Upper lobe of right lung (tissue), 1 donor: Measurements from ENCODE around the gene TENM3. TPM values are rescaled to one million over a fixed set of nuclear protein-coding genes. Genes with fewer than 3 reads are reported as not detected.

Source experiments
- ATAC-seq: fragments of 200-7000 bp; cut with Tn5 transposase; one replicate; pipeline ENCODE4 v1.9.1; 2020; ENCODE audit warnings: mild to moderate bottlenecking, moderate library complexity
- DNase-seq: peaks from one replicate; pipeline ENCODE4 v3.0.0-alpha.2; 2020
- H3K27ac ChIP-seq: fragments of 200-600 bp; one replicate; pipeline ENCODE4 v1.8.0; 2022
- H3K27me3 ChIP-seq: fragments of 200-600 bp; one replicate; pipeline ENCODE4 v1.8.0; 2022; ENCODE audit warnings: mild to moderate bottlenecking
- H3K36me3 ChIP-seq: fragments of 200-600 bp; one replicate; pipeline ENCODE4 v1.8.0; 2022
- H3K4me1 ChIP-seq: fragments of 200-600 bp; one replicate; pipeline ENCODE4 v1.8.0; 2022
- H3K4me3 ChIP-seq: fragments of 200-600 bp; one replicate; pipeline ENCODE4 v1.8.0; 2022; ENCODE audit warnings: mild to moderate bottlenecking
- H3K9me3 ChIP-seq: fragments of 200-600 bp; one replicate; pipeline ENCODE4 v1.8.0; 2022
- intact Hi-C: fragments of 100-400 bp; cut with DNase I; formaldehyde crosslinking; loops from one replicate; pipeline ENCODE4 v1.11.0; 2022
- total RNA-seq: library from RNA; stranded (reverse); fragmentation: NEBNext Ultra II Directional; extraction: Animal tissue kit (Norgen Biotek cat#: 25700); gene quantifications from one replicate; pipeline ENCODE4 v1.2.1, GENCODE V29; 2021
- TF ChIP-seq, protein P1 (sequence below): fragments of 200-600 bp; IDR thresholded peaks from one replicate; pipeline ENCODE4 v1.8.0; 2022; ENCODE audit warnings: antibody characterized with exemption
- donor health status: DM: no; HTN: yes; CAD: no; lungs with severe emphysema.

The TENM3 gene
- total RNA-seq, 1 donor from 2014 or later, result 5.6 TPM

DNA sequence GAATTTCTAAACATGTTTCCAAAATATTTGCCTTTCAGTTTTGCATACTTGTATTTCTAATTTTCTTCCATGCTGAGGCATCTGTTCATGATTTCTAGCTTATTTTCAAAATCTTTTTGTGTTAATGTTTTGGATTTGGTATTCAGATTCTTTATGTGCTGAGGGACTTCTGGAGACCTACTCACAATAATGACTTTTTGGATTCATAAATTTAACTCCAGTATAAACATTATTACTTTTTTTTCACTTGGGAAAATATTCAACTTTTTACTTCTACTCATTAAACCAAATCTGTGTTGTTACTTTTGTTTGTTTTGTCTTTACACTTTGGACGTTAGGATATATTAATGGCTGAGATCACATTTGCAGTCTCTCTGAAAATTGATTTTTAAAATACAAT, 183.7 kb downstream of the TENM3 start:
- Histone ChIP-seq H3K27me3 (no peaks in the 10 kb centered on the region), H3K4me3 (no peak overlapping the region), H3K27ac (no peak overlapping the region), H3K4me1 (no peaks in the 10 kb centered on the region), H3K9me3 (no peaks in the 10 kb centered on the region), H3K36me3 (no peaks in the 10 kb centered on the region)
- TF ChIP-seq, protein P1, sequence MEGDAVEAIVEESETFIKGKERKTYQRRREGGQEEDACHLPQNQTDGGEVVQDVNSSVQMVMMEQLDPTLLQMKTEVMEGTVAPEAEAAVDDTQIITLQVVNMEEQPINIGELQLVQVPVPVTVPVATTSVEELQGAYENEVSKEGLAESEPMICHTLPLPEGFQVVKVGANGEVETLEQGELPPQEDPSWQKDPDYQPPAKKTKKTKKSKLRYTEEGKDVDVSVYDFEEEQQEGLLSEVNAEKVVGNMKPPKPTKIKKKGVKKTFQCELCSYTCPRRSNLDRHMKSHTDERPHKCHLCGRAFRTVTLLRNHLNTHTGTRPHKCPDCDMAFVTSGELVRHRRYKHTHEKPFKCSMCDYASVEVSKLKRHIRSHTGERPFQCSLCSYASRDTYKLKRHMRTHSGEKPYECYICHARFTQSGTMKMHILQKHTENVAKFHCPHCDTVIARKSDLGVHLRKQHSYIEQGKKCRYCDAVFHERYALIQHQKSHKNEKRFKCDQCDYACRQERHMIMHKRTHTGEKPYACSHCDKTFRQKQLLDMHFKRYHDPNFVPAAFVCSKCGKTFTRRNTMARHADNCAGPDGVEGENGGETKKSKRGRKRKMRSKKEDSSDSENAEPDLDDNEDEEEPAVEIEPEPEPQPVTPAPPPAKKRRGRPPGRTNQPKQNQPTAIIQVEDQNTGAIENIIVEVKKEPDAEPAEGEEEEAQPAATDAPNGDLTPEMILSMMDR, result no peak
- intact Hi-C loops, result no loop called here
- DNase-seq, result no peak
- ATAC-seq, result no peak

DNA sequence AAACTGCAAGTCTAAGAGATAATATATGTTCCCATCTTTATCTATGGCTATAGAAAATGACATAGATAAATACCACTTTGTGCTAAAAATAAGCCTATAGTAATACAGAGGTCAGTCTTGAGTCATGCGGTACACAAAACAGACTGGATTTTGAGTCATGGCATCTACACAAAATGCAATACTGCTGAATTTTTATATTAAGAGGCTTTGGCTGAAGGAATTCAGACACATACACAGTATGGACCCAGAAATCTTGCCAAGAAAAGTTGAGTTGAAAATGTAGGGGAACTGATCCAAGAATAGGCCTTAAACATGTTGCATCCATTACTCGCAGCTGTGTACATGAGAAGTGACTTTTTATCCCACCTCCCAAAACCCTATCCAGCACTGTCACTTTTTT, 184.4 kb downstream of the TENM3 start:
- H3K27me3 ChIP-seq, result no peaks in the 10 kb centered on the region
- intact Hi-C loops, result no loop called here
- no peaks in the 10 kb centered on the region for H3K4me1 ChIP-seq
- no peaks in the 10 kb centered on the region for H3K36me3 ChIP-seq
- no peak overlapping the region for H3K27ac ChIP-seq
- no peak overlapping the region for H3K4me3 ChIP-seq
- ATAC-seq (no peak), DNase-seq (no peak)
- TF ChIP-seq, protein P1, result no peak
- H3K9me3 ChIP-seq, result no peaks in the 10 kb centered on the region

DNA sequence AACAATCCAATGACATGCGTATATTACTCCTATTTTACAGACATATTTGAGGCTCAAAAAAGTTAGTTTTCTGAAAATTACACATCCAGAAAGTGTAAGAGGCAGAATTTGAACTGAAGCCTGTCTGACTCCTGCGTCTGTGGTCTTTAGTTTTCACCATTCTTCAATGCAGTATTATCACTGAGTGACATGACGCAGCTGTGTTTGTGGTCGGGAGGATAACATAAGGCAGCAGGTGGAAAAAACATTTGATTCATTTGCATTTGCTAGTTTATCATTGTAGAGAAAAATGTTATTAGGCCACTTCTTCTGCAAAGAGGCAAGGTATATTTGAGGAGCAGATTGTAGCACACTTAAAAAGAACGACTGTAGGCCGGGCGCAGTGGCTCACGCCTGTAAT, 186.7 kb downstream of the TENM3 start:
- H3K27ac ChIP-seq, result no peak overlapping the region
- no peak for ATAC-seq
- DNase-seq, result no peak
- TF ChIP-seq, protein P1, result no peak
- H3K36me3 ChIP-seq, result no peaks in the 10 kb centered on the region
- H3K4me1 ChIP-seq, result no peaks in the 10 kb centered on the region
- no peaks in the 10 kb centered on the region for H3K9me3 ChIP-seq
- intact Hi-C loops, result no loop called here
- H3K27me3 ChIP-seq, result no peaks in the 10 kb centered on the region
- H3K4me3 ChIP-seq, result no peak overlapping the region

DNA sequence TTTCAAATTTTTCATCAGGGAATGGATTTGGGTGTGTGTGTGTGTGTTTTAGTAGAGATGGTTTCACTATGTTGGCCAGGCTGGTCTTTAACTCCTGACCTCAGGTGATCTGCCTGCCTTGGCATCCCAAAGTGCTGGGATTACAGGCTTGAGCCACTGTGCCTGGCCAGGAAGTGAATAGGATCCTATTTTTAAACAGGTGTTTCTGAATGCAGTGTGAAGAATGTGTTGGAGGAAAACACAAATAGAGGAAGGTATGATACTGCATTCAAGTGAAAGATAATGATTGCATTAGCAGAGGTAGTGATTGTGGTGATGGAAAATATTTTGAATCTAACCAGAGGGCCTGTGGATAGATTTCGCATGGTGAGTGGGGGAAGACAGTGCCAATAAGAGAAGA, 189.6 kb downstream of the TENM3 start:
- ATAC-seq (no peak), DNase-seq (no peak)
- TF ChIP-seq, protein P1, result no peak
- H3K36me3 ChIP-seq, result no peaks in the 10 kb centered on the region
- intact Hi-C loops, result no loop called here
- no peaks in the 10 kb centered on the region for H3K9me3 ChIP-seq
- no peaks in the 10 kb centered on the region for H3K27me3 ChIP-seq
- no peaks in the 10 kb centered on the region for H3K4me1 ChIP-seq
- H3K4me3 ChIP-seq, result no peak overlapping the region
- H3K27ac ChIP-seq, result no peak overlapping the region

DNA sequence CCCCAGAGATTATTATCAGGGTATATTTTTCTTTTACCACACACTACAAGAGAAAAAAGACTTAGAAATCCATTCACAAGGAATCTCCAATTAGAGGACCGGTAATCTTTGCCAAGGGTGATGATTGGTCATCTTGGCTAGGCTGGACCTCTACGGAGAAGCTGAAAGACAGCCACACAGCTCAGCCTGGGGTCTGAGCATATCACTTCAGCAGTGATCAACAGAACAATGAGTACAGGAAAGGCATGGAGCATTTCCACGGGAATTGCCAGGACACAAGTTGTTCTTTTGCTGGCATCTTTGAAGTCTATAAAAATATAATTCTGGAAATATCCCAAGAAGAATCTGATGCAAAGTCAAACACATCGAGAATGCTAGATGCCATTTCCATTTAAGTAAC, 191.5 kb downstream of the TENM3 start:
- TF ChIP-seq, protein P1, result no peak
- Histone ChIP-seq H3K27ac (no peak overlapping the region), H3K27me3 (no peaks in the 10 kb centered on the region), H3K4me3 (no peak overlapping the region), H3K9me3 (no peaks in the 10 kb centered on the region), H3K4me1 (no peaks in the 10 kb centered on the region), H3K36me3 (no peaks in the 10 kb centered on the region)
- DNase-seq, result no peak
- intact Hi-C loops, result no loop called here
- ATAC-seq, result no peak

DNA sequence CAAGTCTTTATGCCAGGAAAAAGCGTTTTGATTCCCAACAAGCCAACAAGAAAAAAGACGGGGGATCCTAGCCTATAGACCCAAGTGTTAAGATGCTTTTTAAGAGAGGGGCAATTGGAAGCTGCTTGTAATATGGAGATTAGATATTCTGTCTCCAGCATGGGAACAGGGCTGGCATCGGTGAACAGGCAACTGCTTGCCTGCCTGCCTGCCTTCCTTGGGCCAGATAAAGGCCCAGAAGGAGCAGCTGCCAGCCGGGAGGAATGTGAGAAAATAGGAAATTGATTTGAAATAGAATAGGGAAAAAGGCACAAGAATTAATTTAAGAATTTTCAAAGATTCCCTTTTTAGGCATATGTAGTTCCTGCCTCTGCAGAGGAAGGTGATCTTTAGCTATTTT, 192.2 kb downstream of the TENM3 start:
- Histone ChIP-seq H3K27me3 (no peaks in the 10 kb centered on the region), H3K4me3 (no peak overlapping the region), H3K4me1 (no peaks in the 10 kb centered on the region), H3K9me3 (no peaks in the 10 kb centered on the region), H3K27ac (no peak overlapping the region), H3K36me3 (no peaks in the 10 kb centered on the region)
- intact Hi-C loops, result no loop called here
- ATAC-seq (no peak), DNase-seq (no peak)
- TF ChIP-seq, protein P1, result no peak
